ENCODE measurements around the gene DMKN.
"Not testable (repeated sequence)": the region's sequence is repeated elsewhere in the genome, so short reads cannot be mapped to it uniquely, and the experiment has no call there.

Gene DMKN

GRCh38 chr19:35500611-35501010 lies 12.8 kb downstream of the DMKN start:
- in situ Hi-C loops (cut with MboI; ENCODE audit: low sequenced_read_pairs): no loop called here

- in situ Hi-C loops (cut with MboI; ENCODE audit: low sequenced_read_pairs): no loop called here
These were observed 14.4 kb downstream of the DMKN start for GRCh38 chr19:35498984-35499527.

DNA sequence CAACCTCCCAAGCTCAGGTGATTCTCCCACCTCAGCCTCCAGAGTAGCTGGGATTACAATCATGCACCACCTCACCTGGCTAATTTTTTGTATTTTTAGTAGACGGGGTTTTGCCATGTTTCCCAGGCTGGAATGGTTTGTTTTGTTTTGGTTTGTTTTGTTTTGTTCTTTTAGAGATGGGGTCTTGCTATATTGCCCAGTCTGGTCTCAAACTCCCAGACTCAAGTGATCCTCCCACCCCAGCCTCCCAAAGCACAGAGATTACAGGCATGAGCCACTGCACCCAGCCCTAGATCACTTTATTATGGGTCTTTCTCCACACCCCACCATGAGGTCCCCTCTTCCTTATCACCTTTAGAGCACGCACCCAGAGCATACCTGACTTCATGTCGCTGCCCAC lies 15.2 kb downstream of the DMKN start:
- in situ Hi-C loops (cut with MboI; ENCODE audit: low sequenced_read_pairs): no loop called here

- in situ Hi-C loops (cut with MboI; ENCODE audit: low sequenced_read_pairs): no loop called here
These were observed 16.0 kb downstream of the DMKN start for GRCh38 chr19:35497406-35497805.

- in situ Hi-C loops (cut with MboI; ENCODE audit: low sequenced_read_pairs): no loop called here
These were observed 18.1 kb downstream of the DMKN start for GRCh38 chr19:35495107-35496064.

- in situ Hi-C loops (cut with MboI; ENCODE audit: low sequenced_read_pairs): no loop called here
These were observed 19.5 kb downstream of the DMKN start for GRCh38 chr19:35493971-35494370.

DNA sequence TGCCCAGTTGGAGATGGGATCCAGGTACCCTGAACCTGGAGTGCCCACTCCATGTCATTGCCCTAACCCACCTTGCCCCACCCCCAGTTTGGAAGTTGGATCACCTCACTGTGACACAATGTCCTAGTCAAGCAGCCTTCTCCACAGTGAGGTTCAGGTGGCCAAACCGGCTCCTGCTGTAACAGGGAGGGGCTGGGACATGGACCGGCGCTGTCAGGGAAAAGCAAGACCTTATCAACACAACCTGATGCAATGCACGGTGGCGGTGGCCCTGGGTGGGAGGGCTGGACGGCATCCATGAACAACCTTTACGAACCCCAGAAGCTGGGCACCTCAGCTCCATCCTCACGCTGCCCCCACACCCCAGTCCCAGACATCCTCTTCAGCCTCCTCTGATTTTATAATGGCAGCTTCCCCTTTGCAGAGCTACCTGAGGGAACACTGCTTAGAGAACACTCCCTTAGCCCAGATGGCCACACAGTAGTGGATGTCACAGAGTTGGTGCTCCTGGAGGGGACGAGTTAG lies 21.6 kb downstream of the DMKN start:
- in situ Hi-C loops (cut with MboI; ENCODE audit: low sequenced_read_pairs): no loop called here

GRCh38 chr19:35490364-35490763 lies 23.1 kb downstream of the DMKN start, which contains the start of gene KRTDAP:
KRTDAP (minus strand) TSS chr19:35490464; CDS start chr19:35490442, 22 bp downstream.
- in situ Hi-C loops (cut with MboI; ENCODE audit: low sequenced_read_pairs): no loop called here

- in situ Hi-C loops (cut with MboI; ENCODE audit: low sequenced_read_pairs): no loop called here
These were observed 24.8 kb downstream of the DMKN start for GRCh38 chr19:35488677-35489076.

DNA sequence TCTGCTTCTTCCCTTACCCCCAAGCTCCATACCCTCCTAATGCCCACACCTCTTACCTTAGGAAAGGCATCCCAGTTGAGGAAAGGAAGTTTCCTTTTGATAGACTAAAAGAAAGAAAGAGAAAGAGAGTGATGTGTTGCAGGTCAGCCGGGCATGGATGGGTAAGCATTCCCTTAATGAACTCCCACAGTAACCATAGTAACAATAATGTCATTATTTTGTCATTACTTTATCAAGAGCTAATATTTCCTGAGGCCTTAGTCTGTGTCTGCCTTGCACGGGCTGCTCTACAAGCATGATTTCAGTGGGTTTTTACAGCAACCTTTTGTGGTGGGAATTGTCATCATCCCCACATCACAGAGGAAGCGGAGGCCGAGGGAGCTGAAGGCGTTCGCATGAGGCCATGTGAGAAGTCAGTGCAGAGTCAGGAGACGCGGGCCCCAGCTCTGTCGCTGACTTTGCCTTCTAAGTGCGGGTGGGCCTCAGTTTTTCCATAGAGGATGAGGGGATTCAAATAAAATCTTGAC lies 25.7 kb downstream of the DMKN start:
- in situ Hi-C loops (cut with MboI; ENCODE audit: low sequenced_read_pairs): no loop called here

GRCh38 chr19:35486268-35486708 lies 27.2 kb downstream of the DMKN start:
- in situ Hi-C loops (cut with MboI; ENCODE audit: low sequenced_read_pairs): no loop called here

DNA sequence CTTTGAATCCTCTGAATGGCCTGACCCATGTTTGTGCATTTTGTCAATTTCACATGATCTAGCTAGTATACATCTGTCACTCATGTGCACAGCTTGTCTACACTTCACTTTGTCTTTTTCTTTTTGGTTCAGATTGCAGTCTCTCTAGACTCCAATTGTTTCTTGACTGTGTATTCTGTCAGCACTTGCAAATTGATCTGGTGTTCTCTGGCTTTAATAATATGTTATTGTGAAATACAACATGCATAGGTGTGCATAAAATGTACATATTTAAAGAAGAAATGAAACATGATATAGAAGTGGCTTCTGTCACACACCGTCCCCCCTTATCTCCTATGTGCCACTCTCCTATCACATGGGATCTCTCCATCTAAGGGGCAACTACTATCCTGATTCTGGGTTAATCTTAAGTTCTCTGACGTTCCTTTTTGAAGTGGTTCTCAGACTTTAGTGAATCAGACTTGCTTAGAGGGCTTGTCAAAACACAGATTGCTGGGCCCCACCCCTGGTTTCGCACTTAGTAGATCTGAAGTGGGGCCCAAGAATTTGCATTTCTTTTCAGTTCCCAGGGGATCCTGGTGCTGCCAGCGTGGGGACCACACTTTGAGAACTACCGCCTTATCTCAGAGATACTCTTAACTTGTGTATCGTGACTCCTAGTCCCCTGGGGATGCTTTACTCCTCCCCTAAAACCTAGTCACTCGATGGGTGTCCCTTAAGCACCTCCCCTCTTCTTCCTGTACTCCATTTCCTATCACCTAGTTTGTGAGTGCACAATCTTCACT lies 29.0 kb downstream of the DMKN start:
- in situ Hi-C loops (cut with MboI; ENCODE audit: low sequenced_read_pairs): no loop called here

- in situ Hi-C loops (cut with MboI; ENCODE audit: low sequenced_read_pairs): no loop called here
These were observed 30.4 kb downstream of the DMKN start for GRCh38 chr19:35483089-35483488.

- in situ Hi-C loops (cut with MboI; ENCODE audit: low sequenced_read_pairs): no loop called here
These were observed 34.4 kb downstream of the DMKN start for GRCh38 chr19:35478794-35479677.

DNA sequence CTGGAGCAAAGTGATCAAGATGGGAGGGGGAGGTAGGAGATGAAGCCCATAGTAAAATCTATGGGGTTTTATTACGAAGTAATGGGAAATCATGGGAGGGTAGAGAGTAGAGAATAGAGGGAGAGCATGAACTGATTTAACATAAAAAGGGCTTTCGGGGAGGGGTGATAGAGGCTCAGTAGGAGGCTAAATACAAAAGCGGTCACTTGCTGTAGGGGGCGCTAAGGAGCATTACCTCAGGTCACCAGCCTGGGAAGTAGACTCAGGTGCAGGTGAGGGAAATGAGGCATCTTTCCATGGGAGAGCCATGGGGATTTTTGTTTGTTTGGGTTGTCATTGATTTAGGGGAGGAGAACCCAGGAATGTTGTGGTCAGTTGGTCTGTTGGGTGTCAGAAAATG lies 37.3 kb downstream of the DMKN start:
- in situ Hi-C loops (cut with MboI; ENCODE audit: low sequenced_read_pairs): no loop called here

- in situ Hi-C loops (cut with MboI; ENCODE audit: low sequenced_read_pairs): not testable (repeated sequence)
These were observed 38.9 kb downstream of the DMKN start for GRCh38 chr19:35474594-35474993.

DNA sequence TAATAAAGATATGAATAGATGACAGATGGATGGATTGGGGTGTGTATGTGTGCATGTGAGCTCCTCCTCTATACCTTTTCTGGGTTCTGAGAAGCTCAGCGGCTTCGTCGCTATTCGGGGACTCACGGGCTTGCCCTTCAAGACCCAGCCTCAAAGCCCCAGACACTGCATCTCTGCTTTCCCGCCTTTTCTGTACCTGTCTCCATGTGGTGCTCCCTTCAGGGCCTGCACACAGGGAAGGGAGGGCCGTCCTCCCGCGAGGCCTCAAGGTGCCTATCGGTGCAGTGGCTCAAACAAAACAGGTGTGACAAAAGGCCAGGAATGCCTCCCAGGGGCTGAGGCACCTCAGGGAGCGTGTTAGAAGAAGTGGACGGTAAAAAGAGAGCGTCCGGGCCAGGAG lies 39.3 kb downstream of the DMKN start:
- in situ Hi-C loops (cut with MboI; ENCODE audit: low sequenced_read_pairs): no loop called here

GRCh38 chr19:35471946-35472345 lies 41.5 kb downstream of the DMKN start:
- in situ Hi-C loops (cut with MboI; ENCODE audit: low sequenced_read_pairs): no loop called here

DNA sequence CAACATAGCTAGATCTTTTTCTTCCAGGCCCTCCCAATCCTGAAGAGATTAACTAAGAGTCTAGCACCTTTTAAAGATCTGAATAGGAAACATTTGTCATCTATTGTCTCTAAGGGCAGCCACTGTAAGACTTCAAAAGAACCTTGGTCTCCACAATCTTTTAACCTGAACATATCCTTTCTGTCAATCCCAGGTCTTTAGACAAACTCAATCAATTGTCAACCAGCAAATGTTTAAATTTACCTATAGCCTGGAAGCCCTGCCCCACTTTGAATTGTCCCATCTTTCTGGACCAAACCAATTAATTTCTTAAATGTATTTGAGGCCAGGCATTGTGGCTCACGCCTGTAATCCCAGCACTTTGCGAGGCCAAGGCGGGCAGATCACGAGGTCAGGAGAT lies 42.4 kb downstream of the DMKN start:
- in situ Hi-C loops (cut with MboI; ENCODE audit: low sequenced_read_pairs): not testable (repeated sequence)

GRCh38 chr19:35470128-35470527 lies 43.3 kb downstream of the DMKN start:
- in situ Hi-C loops (cut with MboI; ENCODE audit: low sequenced_read_pairs): no loop called here

Data from HL-60/S4 treated with phorbol 12-myristate 13-acetate at 8.2 ng/mL for 4 days and 3 days (cell line).